ENCODE measurements around the gene ELF5. TPM values are rescaled to one million over a fixed set of nuclear protein-coding genes. Genes with fewer than 3 reads are reported as not detected.

Gene ELF5
- total RNA-seq, 1 experiment from 2014 or later: not detected

GRCh38 chr11:34432822-34433221, 80.8 kb downstream of the ELF5 start:
- no peak overlapping the region for H3K27ac Mint-ChIP-seq (ENCODE audit: low read depth, unreplicated experiment)
- POLR2A ChIA-PET: interaction anchor here (0.6 kb wide), 1 partner anchor 52 kb away, joined by 3 read pairs; no protein-coding TSS in a partner anchor
- intact Hi-C loops (cut with micrococcal nuclease): no loop called here
- BruUV-seq (replicated peaks): no TSS peak
- H3K27me3 Mint-ChIP-seq (ENCODE audit: insufficient read depth, unreplicated experiment): no peaks in the 10 kb centered on the region
- no peak overlapping the region for H3K4me3 Mint-ChIP-seq (ENCODE audit: unreplicated experiment)
- H3K36me3 Mint-ChIP-seq (ENCODE audit: insufficient read depth, unreplicated experiment): no peaks in the 10 kb centered on the region
- H3K9me3 Mint-ChIP-seq (ENCODE audit: unreplicated experiment): no peaks in the 10 kb centered on the region
- CTCF ChIA-PET: interaction anchor here (0.6 to 2.1 kb wide), 7 partner anchors 20 to 71 kb away, joined by 3 to 7 read pairs (median 3); no protein-coding TSS in a partner anchor
- H3K4me1 Mint-ChIP-seq (ENCODE audit: insufficient read depth, unreplicated experiment): no peaks in the 10 kb centered on the region
- DNase-seq (ENCODE audit: unreplicated experiment): no peak
- TF ChIP-seq, protein P1, sequence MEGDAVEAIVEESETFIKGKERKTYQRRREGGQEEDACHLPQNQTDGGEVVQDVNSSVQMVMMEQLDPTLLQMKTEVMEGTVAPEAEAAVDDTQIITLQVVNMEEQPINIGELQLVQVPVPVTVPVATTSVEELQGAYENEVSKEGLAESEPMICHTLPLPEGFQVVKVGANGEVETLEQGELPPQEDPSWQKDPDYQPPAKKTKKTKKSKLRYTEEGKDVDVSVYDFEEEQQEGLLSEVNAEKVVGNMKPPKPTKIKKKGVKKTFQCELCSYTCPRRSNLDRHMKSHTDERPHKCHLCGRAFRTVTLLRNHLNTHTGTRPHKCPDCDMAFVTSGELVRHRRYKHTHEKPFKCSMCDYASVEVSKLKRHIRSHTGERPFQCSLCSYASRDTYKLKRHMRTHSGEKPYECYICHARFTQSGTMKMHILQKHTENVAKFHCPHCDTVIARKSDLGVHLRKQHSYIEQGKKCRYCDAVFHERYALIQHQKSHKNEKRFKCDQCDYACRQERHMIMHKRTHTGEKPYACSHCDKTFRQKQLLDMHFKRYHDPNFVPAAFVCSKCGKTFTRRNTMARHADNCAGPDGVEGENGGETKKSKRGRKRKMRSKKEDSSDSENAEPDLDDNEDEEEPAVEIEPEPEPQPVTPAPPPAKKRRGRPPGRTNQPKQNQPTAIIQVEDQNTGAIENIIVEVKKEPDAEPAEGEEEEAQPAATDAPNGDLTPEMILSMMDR (IDR thresholded peaks at IDR 0.05; ENCODE audit: unreplicated experiment): no peak

- H3K9me3 Mint-ChIP-seq (ENCODE audit: unreplicated experiment): no peaks in the 10 kb centered on the region
- no TSS peak for BruUV-seq (replicated peaks)
- ChIA-PET POLR2A (interaction anchor here (0.9 kb wide), 1 partner anchor 47 kb away, joined by 3 read pairs; no protein-coding TSS in a partner anchor), CTCF (interaction anchor here (2.1 kb wide), 1 partner anchor 36 kb away, joined by 7 read pairs; no protein-coding TSS in a partner anchor)
- peaks cover 5% of the 10 kb centered on the region for H3K4me1 Mint-ChIP-seq (ENCODE audit: insufficient read depth, unreplicated experiment)
- H3K27ac Mint-ChIP-seq (ENCODE audit: low read depth, unreplicated experiment): no peak overlapping the region
- no peak for DNase-seq (ENCODE audit: unreplicated experiment)
- intact Hi-C loops (cut with micrococcal nuclease): no loop called here
- H3K27me3 Mint-ChIP-seq (ENCODE audit: insufficient read depth, unreplicated experiment): no peaks in the 10 kb centered on the region
- TF ChIP-seq, protein P1 (IDR thresholded peaks at IDR 0.05; ENCODE audit: unreplicated experiment): no peak
- H3K36me3 Mint-ChIP-seq (ENCODE audit: insufficient read depth, unreplicated experiment): no peaks in the 10 kb centered on the region
- no peak overlapping the region for H3K4me3 Mint-ChIP-seq (ENCODE audit: unreplicated experiment)
These were observed 81.6 kb downstream of the ELF5 start for GRCh38 chr11:34431979-34432378.

Other genes starting within 250 kb of the ELF5 start
- 2.9 and 3.1 TPM in 2 replicates for gene ABTB2, start 155.8 kb downstream of the ELF5 start, total RNA-seq (2022)
- 9.5 and 12.1 TPM in 2 replicates for gene CAT, start 74.9 kb downstream of the ELF5 start, total RNA-seq (2022)
- gene EHF, start 107.3 kb upstream of the ELF5 start, total RNA-seq (2022): 0.54 and 1.1 TPM in 2 replicates